ACC112 (cell line): Measurements from ENCODE around the gene ZBTB44.
"Not testable (repeated sequence)": the region's sequence is repeated elsewhere in the genome, so short reads cannot be mapped to it uniquely, and the experiment has no call there.

Experiments
- H2AFZ ChIP-seq: fragments of 200-600 bp; sonication (generic); one replicate; pipeline ENCODE4 v1.6.0; 2017; ENCODE audit warnings: antibody characterized with exemption, low read length; ENCODE audit not compliant: unreplicated experiment
- H3K27ac ChIP-seq: fragments of 200-600 bp; sonication (generic); 2 replicates; pipeline ENCODE4 v1.5.1; 2014; ENCODE audit warnings: low read depth, mild to moderate bottlenecking, antibody characterized with exemption, low read length, moderate library complexity
- H3K27me3 ChIP-seq: fragments of 200-600 bp; sonication (generic); 2 replicates; pipeline ENCODE4 v1.6.1; 2014; ENCODE audit warnings: mild to moderate bottlenecking, antibody characterized with exemption, low read length, moderate library complexity, mixed read lengths; ENCODE audit not compliant: insufficient read depth
- H3K36me3 ChIP-seq: fragments of 200-600 bp; sonication (generic); 2 replicates; pipeline ENCODE4 v1.6.1; 2016; ENCODE audit warnings: mild to moderate bottlenecking, antibody characterized with exemption, low read length, moderate library complexity, mixed read lengths; ENCODE audit not compliant: insufficient read depth
- H3K4me1 ChIP-seq: fragments of 200-600 bp; sonication (generic); one replicate; pipeline ENCODE4 v1.6.1; 2016; ENCODE audit warnings: low read length, mixed read lengths; ENCODE audit not compliant: insufficient read depth, unreplicated experiment, control insufficient read depth
- H3K4me3 ChIP-seq: fragments of 200-600 bp; sonication (generic); 2 replicates; pipeline ENCODE4 v1.5.1; 2014; ENCODE audit warnings: mild to moderate bottlenecking, low read depth, low read length
- H3K79me2 ChIP-seq: fragments of 200-600 bp; sonication (generic); one replicate; pipeline ENCODE4 v1.6.0; 2016; ENCODE audit warnings: low read length; ENCODE audit not compliant: control insufficient read depth, unreplicated experiment, insufficient read depth

ZBTB44 gene

GRCh38 chr11:130310622-130311021 lies 4.1 kb downstream of the ZBTB44 start:
- Histone ChIP-seq H3K79me2 (peaks cover 52% of the 10 kb centered on the region), H3K27ac (no peak overlapping the region), H3K4me1 (peaks cover 18% of the 10 kb centered on the region), H3K36me3 (no peaks in the 10 kb centered on the region), H2AFZ (no peak overlapping the region), H3K27me3 (no peaks in the 10 kb centered on the region), H3K4me3 (no peak overlapping the region)

- Histone ChIP-seq H3K4me1 (peaks cover 13% of the 10 kb centered on the region), H3K36me3 (no peaks in the 10 kb centered on the region), H3K79me2 (peaks cover 62% of the 10 kb centered on the region), H2AFZ (no peak overlapping the region), H3K27me3 (no peaks in the 10 kb centered on the region), H3K4me3 (no peak overlapping the region), H3K27ac (no peak overlapping the region)
Measured at GRCh38 chr11:130308886-130309285, 5.8 kb downstream of the ZBTB44 start.

- H2AFZ ChIP-seq, result no peak overlapping the region
- H3K27me3 ChIP-seq, result no peaks in the 10 kb centered on the region
- peaks cover 12% of the 10 kb centered on the region for H3K4me1 ChIP-seq
- H3K79me2 ChIP-seq, result peaks cover 60% of the 10 kb centered on the region
- H3K36me3 ChIP-seq, result no peaks in the 10 kb centered on the region
- no peak overlapping the region for H3K4me3 ChIP-seq
- no peak overlapping the region for H3K27ac ChIP-seq
Measured at GRCh38 chr11:130308059-130308458, 6.7 kb downstream of the ZBTB44 start.

GRCh38 chr11:130304651-130305050 lies 10.1 kb downstream of the ZBTB44 start:
- H3K79me2 ChIP-seq, result peaks cover 51% of the 10 kb centered on the region
- peaks cover 4% of the 10 kb centered on the region for H3K4me1 ChIP-seq
- no peaks in the 10 kb centered on the region for H3K27me3 ChIP-seq
- no peak overlapping the region for H3K4me3 ChIP-seq
- no peak overlapping the region for H2AFZ ChIP-seq
- no peaks in the 10 kb centered on the region for H3K36me3 ChIP-seq
- H3K27ac ChIP-seq, result no peak overlapping the region

GRCh38 chr11:130301002-130301401 lies 13.7 kb downstream of the ZBTB44 start:
- H3K27ac ChIP-seq, result no peak overlapping the region
- H3K4me1 ChIP-seq, result peaks cover 4% of the 10 kb centered on the region
- no peak overlapping the region for H3K4me3 ChIP-seq
- peaks cover 41% of the 10 kb centered on the region for H3K79me2 ChIP-seq
- H3K27me3 ChIP-seq, result no peaks in the 10 kb centered on the region
- no peaks in the 10 kb centered on the region for H3K36me3 ChIP-seq
- H2AFZ ChIP-seq, result no peak overlapping the region

GRCh38 chr11:130300567-130300966 lies 14.2 kb downstream of the ZBTB44 start:
- Histone ChIP-seq H3K4me3 (no peak overlapping the region), H3K36me3 (no peaks in the 10 kb centered on the region), H3K4me1 (peaks cover 4% of the 10 kb centered on the region), H3K79me2 (peaks cover 39% of the 10 kb centered on the region), H2AFZ (no peak overlapping the region), H3K27ac (no peak overlapping the region), H3K27me3 (no peaks in the 10 kb centered on the region)

- Histone ChIP-seq H3K4me3 (no peak overlapping the region), H3K79me2 (peaks cover 36% of the 10 kb centered on the region), H3K27me3 (no peaks in the 10 kb centered on the region), H2AFZ (no peak overlapping the region), H3K27ac (no peak overlapping the region), H3K36me3 (no peaks in the 10 kb centered on the region), H3K4me1 (peaks cover 4% of the 10 kb centered on the region)
Measured at GRCh38 chr11:130299978-130300377, 14.7 kb downstream of the ZBTB44 start.

GRCh38 chr11:130295657-130296056 lies 19.1 kb downstream of the ZBTB44 start:
- Histone ChIP-seq H3K4me3 (no peak overlapping the region), H2AFZ (no peak overlapping the region), H3K27me3 (no peaks in the 10 kb centered on the region), H3K4me1 (peaks cover 3% of the 10 kb centered on the region), H3K79me2 (peaks cover 16% of the 10 kb centered on the region), H3K27ac (no peak overlapping the region), H3K36me3 (no peaks in the 10 kb centered on the region)

- no peaks in the 10 kb centered on the region for H3K27me3 ChIP-seq
- peaks cover 12% of the 10 kb centered on the region for H3K79me2 ChIP-seq
- H3K4me3 ChIP-seq, result no peak overlapping the region
- H2AFZ ChIP-seq, result no peak overlapping the region
- 0 out of 2 replicates have a peak, but pooled peaks cover 4% of the 10 kb centered on the region for H3K36me3 ChIP-seq
- H3K4me1 ChIP-seq, result no peaks in the 10 kb centered on the region
- no peak overlapping the region for H3K27ac ChIP-seq
Measured at GRCh38 chr11:130282111-130282510, 32.6 kb downstream of the ZBTB44 start.

- not testable (repeated sequence) for H3K4me1 ChIP-seq, H3K36me3 ChIP-seq, H2AFZ ChIP-seq, H3K27ac ChIP-seq, H3K27me3 ChIP-seq, H3K4me3 ChIP-seq
- H3K79me2 ChIP-seq, result peaks cover 12% of the 10 kb centered on the region
Measured at GRCh38 chr11:130281341-130281740, 33.4 kb downstream of the ZBTB44 start.

GRCh38 chr11:130279989-130280388 lies 34.7 kb downstream of the ZBTB44 start:
- Histone ChIP-seq H3K27me3 (no peaks in the 10 kb centered on the region), H3K4me3 (no peak overlapping the region), H3K79me2 (peaks cover 12% of the 10 kb centered on the region), H3K36me3 (0 out of 2 replicates have a peak, but pooled peaks cover 4% of the 10 kb centered on the region), H3K27ac (no peak overlapping the region), H2AFZ (no peak overlapping the region), H3K4me1 (no peaks in the 10 kb centered on the region)
